ENCODE results near the gene ABI3.

GRCh38 chr17:49224997-49225337 is 14.5 kb downstream of the ABI3 start:
- TF ChIP-seq EZH2 (IDR thresholded peaks at IDR 0.05) (no peak), CTCF (IDR thresholded peaks at IDR 0.05) (no peak)
